Central memory CD8-positive, alpha-beta T cell (primary cell): ENCODE results near the gene BBX.

ENCODE experiments used
- ATAC-seq: fragments of 150-1000 bp; cut with Tn5 transposase; replicated peaks from 2 replicates; pipeline ENCODE4 v1.10.0; 2022; ENCODE audit warnings: mild to moderate bottlenecking, moderate FRiP score, moderate number of reproducible peaks; ENCODE audit not compliant: poor library complexity, severe bottlenecking; ENCODE audit errors: extremely low read depth
- DNase-seq, 2 donors: peaks; one replicate each; pipeline ENCODE4 v3.0.0; 2021; ENCODE audit warnings: low spot score in 2 of 2
- H3K27ac Mint-ChIP-seq: one replicate; pipeline ENCODE4 v1.8.0; 2022; ENCODE audit warnings: low read depth, mild to moderate bottlenecking, moderate library complexity, mixed read lengths
- H3K27me3 Mint-ChIP-seq: one replicate; pipeline ENCODE4 v1.8.0; 2022; ENCODE audit warnings: mixed read lengths
- H3K36me3 Mint-ChIP-seq: one replicate; pipeline ENCODE4 v1.8.0; 2022; ENCODE audit warnings: mild to moderate bottlenecking, moderate library complexity, mixed read lengths; ENCODE audit not compliant: insufficient read depth
- H3K4me1 Mint-ChIP-seq: one replicate; pipeline ENCODE4 v1.8.0; 2022; ENCODE audit warnings: mixed read lengths
- H3K4me3 Mint-ChIP-seq: one replicate; pipeline ENCODE4 v1.8.0; 2022; ENCODE audit warnings: mild to moderate bottlenecking, moderate library complexity, mixed read lengths
- H3K9me3 Mint-ChIP-seq: one replicate; pipeline ENCODE4 v1.8.0; 2022; ENCODE audit warnings: mixed read lengths

Gene BBX

DNA sequence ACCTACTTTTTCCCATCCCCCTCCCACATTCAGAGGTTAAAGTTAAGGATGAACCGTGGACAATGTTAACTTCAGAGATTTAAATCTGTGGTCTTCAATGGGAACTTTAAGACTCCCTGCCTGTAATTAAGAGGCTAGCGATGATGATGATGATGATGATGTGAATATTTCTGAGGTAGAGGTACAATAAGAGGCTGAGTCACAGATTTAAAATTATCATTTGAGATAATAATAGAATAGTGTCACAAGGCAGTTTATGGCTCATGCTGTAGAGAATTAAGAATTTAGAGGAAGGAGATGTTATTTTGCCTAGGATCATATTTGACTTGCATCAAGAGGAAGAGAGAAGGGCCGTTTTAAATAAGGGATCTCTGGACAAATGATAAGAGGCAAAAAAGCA lies 146.2 kb downstream of the BBX start:
- Mint-ChIP-seq H3K9me3 (no peaks in the 10 kb centered on the region), H3K27ac (no peak overlapping the region), H3K4me3 (no peak overlapping the region), H3K27me3 (no peaks in the 10 kb centered on the region), H3K36me3 (peaks cover 12% of the 10 kb centered on the region), H3K4me1 (peaks cover 26% of the 10 kb centered on the region)
- ATAC-seq (no peak), DNase-seq (no peak)

DNA sequence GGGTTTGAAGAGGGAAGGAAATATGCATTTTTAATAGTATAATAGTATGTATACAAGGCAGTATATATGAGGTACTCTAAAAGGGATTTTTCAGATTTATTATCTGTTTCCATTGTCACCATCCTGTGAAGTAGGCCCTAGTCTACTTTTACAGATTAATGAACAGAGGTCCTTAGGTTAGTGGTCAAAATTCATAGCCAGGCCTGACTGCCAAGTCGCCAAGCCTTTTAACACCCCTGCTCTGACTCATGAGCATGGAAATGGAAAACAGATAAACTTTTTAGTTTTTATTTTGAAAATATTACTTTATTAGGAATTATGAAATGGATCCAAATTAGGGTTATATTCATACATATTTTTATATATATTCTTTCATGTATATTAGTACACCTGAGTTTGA lies 146.9 kb downstream of the BBX start:
- no peak for ATAC-seq
- no peak for DNase-seq
- Mint-ChIP-seq H3K9me3 (no peaks in the 10 kb centered on the region), H3K27ac (no peak overlapping the region), H3K4me3 (no peak overlapping the region), H3K36me3 (peaks cover 8% of the 10 kb centered on the region), H3K4me1 (peaks cover 31% of the 10 kb centered on the region), H3K27me3 (no peaks in the 10 kb centered on the region)

DNA sequence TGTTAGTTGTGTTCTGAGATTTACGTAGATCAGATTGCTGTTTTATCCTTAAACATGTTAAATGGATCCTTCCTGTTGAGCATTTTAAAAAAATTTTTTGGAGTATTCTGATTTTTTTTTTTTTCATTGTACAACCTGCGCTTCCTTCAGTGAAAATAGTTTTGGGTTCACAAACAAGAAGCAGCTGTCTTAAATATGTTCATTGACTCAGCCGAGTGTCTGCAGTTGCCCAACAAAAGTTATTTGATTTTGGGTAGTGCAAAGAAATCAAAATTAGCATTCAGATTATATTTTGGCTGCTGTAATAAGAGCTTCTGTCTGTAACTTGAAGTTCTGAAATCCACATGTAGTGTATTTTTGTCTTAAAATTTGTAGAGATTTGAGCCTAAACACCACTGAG lies 148.2 kb downstream of the BBX start:
- ATAC-seq: no peak
- Mint-ChIP-seq H3K27ac (no peak overlapping the region), H3K27me3 (no peaks in the 10 kb centered on the region), H3K9me3 (no peaks in the 10 kb centered on the region), H3K36me3 (peaks cover 6% of the 10 kb centered on the region), H3K4me3 (no peak overlapping the region), H3K4me1 (peaks cover 29% of the 10 kb centered on the region)
- DNase-seq: no peak

DNA sequence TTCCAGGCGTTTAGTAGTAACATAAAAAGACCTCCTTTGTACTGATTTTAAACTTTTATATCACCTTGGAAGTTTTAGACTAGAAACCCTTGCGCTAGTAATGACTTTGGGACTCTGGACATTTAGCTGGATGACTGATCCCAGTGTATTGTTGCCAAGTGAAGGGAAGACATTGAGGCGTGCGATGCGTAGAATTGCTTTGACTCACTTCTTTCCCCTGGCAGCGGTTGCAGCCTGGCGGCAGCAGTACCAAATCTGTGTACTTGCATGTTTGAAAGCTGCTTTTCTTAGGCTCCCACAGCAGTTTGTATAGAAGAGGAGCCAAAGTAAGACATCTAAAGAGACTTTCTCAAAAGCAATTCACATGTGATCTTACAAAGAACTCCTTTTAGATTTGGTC lies 151.6 kb downstream of the BBX start:
- no peak for ATAC-seq
- no peak for DNase-seq
- Mint-ChIP-seq H3K9me3 (no peaks in the 10 kb centered on the region), H3K36me3 (peaks cover 3% of the 10 kb centered on the region), H3K27ac (no peak overlapping the region), H3K4me3 (no peak overlapping the region), H3K4me1 (peaks cover 30% of the 10 kb centered on the region), H3K27me3 (no peaks in the 10 kb centered on the region)

DNA sequence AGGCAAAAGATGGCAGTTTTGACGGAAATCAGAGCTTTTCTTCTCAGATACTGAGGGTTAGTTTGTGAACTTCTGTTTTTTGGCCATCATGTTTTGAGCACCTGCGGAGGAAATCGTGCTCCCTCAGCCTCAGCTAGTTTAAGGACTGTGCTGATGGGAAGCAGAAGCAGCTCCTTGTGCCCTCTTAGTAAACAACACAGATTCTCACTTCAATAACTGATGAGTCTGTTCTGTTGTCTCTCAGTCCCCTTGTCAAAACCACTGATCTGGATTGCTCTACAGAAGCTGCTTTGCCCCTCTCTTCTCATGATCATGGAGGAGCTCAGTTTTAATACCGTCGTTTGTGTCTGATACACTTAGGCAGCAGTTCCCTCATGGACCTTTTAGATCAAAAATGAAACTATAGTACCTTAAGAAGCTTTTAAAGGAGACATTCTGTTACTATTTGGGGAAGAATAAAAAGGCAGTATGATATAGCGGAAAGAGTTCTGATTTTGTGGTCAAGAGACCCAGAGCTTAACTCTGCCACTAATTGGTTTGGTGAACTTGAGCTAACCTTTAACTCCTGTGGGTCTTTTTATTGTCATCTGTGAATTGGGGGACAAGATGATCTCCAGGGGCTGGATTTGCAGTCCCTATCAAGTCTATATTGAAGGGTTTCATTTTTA lies 152.6 kb downstream of the BBX start:
- peaks cover 3% of the 10 kb centered on the region for H3K36me3 Mint-ChIP-seq
- no peak for DNase-seq
- ATAC-seq: no peak
- H3K27me3 Mint-ChIP-seq: no peaks in the 10 kb centered on the region
- H3K27ac Mint-ChIP-seq: no peak overlapping the region
- H3K9me3 Mint-ChIP-seq: no peaks in the 10 kb centered on the region
- H3K4me1 Mint-ChIP-seq: peaks cover 29% of the 10 kb centered on the region
- no peak overlapping the region for H3K4me3 Mint-ChIP-seq

DNA sequence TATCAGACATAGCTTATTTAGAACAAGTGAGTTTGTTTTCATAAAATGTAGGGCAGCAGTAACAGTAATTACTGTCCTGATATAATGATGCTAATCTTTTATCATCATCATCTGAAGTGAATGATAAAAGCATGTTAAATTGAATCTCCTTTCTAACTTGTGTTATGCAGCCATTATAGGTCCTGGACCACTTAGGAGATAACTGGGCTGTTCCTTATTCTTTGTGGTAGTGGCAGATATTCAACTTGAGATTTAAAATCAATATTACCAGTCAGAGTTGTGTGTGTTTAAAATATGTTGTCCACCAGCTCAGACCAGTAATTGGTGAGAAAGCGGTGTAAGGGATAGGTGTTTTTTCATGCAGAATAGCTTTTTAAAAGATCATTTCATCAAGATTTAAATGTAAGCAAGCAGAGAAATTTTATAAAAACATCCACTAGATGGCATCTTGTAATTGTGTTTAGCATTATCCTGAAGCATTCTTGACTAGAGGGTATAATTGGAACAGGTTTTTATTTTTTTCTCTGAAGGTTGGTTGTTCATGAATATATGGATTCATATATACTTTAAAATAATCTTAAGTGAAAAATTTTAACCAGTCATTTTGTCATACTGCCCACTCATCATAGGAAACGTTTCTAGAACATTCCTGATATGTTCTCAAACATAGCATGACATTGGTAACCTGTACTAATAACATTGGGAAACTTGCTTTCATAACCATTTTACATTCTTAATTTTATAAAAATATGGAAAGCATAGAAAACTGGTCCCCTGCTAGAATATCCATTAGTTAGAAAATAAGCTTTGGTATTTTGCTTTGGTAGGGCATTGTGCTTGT lies 153.9 kb downstream of the BBX start:
- Mint-ChIP-seq H3K27me3 (no peaks in the 10 kb centered on the region), H3K4me1 (peaks cover 29% of the 10 kb centered on the region), H3K36me3 (peaks cover 3% of the 10 kb centered on the region), H3K4me3 (no peak overlapping the region), H3K9me3 (no peaks in the 10 kb centered on the region), H3K27ac (no peak overlapping the region)
- ATAC-seq (no peak), DNase-seq (no peak)

DNA sequence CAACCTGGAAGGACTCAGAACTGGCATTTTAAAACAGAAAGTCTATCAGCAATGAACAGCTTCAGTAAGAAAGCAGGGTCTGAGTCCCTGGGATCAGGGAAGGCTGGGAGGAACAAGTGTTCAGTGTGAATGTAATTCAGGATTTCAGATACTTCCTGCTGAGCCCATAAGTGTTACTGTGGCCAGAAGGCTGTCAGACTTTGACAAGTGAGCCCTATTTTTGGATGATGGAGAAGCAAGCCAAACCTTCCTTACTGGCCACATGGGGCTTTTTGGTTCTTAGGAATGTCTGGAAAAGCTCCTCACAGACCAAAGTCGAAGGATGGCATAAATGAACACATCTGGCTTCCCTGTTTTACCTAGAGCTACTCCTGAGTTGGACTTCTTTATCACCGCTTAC lies 157.2 kb downstream of the BBX start:
- Mint-ChIP-seq H3K4me3 (no peak overlapping the region), H3K27me3 (no peaks in the 10 kb centered on the region), H3K36me3 (no peaks in the 10 kb centered on the region), H3K27ac (no peak overlapping the region), H3K4me1 (peaks cover 38% of the 10 kb centered on the region), H3K9me3 (no peaks in the 10 kb centered on the region)
- DNase-seq (no peak), ATAC-seq (no peak)

DNA sequence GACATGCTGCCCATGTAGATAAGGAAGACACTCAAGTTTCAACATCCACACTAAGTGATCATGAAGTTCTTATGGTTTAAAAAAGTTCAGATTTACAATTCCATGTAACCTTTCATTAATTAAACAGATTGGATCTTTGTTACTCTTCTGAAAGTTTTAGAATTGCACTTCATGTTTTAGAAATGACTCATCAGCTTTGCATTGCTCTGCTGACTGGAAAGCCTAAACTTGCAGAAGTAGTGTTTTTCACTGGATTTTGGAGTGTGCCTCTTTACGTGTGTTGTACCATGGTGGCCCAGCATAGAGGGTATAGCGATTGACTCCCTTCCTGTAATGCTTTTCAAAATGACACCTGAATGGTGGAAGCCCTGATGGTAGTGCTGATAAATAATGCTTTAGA lies 157.9 kb downstream of the BBX start:
- ATAC-seq: no peak
- H3K4me1 Mint-ChIP-seq: peaks cover 38% of the 10 kb centered on the region
- no peak overlapping the region for H3K4me3 Mint-ChIP-seq

DNA sequence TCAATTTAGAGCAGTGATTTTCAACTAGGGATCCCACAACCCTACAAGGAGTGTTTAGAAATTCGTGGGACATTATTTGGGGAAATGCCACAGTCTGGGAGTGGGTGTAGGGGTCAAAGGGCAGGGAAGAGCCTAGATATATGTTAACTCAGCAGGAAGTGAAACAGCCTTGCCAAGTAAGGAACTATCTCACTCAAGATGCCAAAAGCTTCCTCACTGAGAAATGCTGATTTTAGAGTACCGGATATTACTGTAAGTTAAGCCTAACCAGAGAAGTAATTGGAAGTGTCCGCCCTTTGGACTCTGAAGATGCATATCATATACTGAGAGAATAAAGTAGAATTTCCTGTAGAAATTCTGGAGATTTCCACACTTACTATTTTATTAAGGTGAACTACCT lies 158.6 kb downstream of the BBX start:
- DNase-seq: no peak
- Mint-ChIP-seq H3K27ac (no peak overlapping the region), H3K27me3 (no peaks in the 10 kb centered on the region), H3K36me3 (no peaks in the 10 kb centered on the region), H3K9me3 (no peaks in the 10 kb centered on the region), H3K4me1 (peaks cover 43% of the 10 kb centered on the region), H3K4me3 (no peak overlapping the region)
- ATAC-seq: no peak

More for the DNA sequence above, 157.9 kb downstream of the BBX start:
- Mint-ChIP-seq H3K9me3 (no peaks in the 10 kb centered on the region), H3K27me3 (no peaks in the 10 kb centered on the region), H3K36me3 (no peaks in the 10 kb centered on the region), H3K27ac (no peak overlapping the region)
- DNase-seq: no peak

DNA sequence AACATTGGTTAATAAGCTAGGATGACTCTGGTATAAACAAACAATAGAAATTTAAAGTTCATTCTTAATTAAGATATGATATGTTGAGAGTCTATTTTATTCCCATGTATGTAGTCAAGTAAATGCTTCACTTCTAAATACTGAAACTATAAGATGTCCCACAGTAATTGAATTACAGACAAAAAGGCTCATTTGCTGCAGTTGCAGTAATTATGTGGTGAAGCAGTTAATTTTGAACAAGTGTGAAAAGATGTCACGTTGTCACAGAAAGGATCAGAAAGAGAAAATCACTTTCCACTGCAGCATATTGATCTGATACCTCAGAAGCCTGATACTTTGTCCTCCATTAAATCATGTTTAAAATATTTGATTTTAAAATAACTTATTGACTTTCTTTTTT lies 159.8 kb downstream of the BBX start:
- H3K9me3 Mint-ChIP-seq: no peaks in the 10 kb centered on the region
- no peak for DNase-seq
- no peaks in the 10 kb centered on the region for H3K27me3 Mint-ChIP-seq
- H3K27ac Mint-ChIP-seq: no peak overlapping the region
- peaks cover 39% of the 10 kb centered on the region for H3K4me1 Mint-ChIP-seq
- no peaks in the 10 kb centered on the region for H3K36me3 Mint-ChIP-seq
- H3K4me3 Mint-ChIP-seq: no peak overlapping the region
- no peak for ATAC-seq

DNA sequence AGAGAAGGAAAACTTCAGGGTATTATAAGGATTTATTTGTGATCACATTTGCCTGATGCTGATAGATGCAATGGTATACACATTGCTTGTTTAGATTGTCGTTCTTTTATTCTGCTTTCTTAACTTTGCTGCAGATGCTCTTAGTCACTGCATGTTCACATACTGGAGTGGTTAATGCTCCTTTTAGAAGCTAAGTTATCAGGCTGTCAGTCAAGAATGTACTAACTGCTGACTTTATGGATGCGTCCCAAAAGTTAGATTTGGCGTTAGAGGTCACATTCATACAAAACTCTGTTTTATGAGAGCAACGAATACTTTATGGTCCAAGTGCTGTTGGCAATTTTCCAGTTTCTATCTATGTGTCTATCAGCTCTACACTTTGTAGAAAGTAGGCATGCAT lies 160.7 kb downstream of the BBX start:
- no peak overlapping the region for H3K4me3 Mint-ChIP-seq
- H3K9me3 Mint-ChIP-seq: no peaks in the 10 kb centered on the region
- peaks cover 44% of the 10 kb centered on the region for H3K4me1 Mint-ChIP-seq
- ATAC-seq (no peak), DNase-seq (no peak)
- H3K27ac Mint-ChIP-seq: no peak overlapping the region
- H3K27me3 Mint-ChIP-seq: no peaks in the 10 kb centered on the region
- no peaks in the 10 kb centered on the region for H3K36me3 Mint-ChIP-seq

DNA sequence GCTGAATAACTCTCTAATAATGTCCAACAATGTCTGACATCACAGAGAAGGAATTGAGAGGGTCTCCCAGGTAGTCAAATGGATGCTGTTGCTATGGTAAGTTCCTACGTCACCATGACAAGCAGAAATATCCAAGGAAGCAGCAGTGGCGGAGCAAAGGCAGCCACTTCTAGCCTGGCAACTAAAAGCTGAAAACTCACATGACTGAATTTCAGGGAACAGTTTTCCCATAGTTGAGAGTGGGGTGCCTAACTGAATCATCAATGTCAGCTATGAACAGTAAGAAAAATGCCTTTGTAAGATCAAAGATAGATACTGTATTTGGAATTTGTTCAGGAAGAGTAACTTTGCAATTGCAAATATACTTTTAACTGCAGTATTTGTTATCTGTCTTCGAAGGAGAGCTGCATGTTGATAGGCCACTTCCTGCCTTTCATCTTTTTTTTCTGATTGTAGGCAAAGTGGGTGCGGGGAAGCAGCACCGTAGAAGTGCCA lies 161.7 kb downstream of the BBX start:
- ATAC-seq: peak; percentile 60
- no peak for DNase-seq
- peaks cover 1% of the 10 kb centered on the region for H3K36me3 Mint-ChIP-seq

DNA sequence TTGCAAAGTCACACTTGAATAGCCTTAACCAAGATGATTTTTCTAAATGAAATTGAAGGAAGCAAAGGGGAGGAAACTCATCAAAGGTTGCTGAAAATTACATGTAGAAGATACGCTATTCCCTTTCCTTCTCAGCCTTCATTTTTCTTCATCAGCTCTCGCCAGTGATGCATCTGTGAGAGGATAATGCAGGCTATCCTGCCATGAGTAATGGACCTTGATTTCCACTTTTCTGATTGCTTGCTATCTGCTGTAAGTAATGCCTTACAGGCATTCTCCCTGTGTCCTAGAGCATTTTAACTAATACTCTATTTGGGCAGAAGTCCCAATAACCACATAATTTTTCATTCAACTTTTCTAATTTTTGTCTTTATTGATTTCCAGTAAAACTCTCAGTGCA lies 162.6 kb downstream of the BBX start:
- peaks cover 1% of the 10 kb centered on the region for H3K36me3 Mint-ChIP-seq
- H3K9me3 Mint-ChIP-seq: no peaks in the 10 kb centered on the region
- no peak overlapping the region for H3K4me3 Mint-ChIP-seq
- H3K27me3 Mint-ChIP-seq: no peaks in the 10 kb centered on the region
- peak overlapping the region; percentile 11 for H3K27ac Mint-ChIP-seq
- ATAC-seq (no peak), DNase-seq (no peak)
- peaks cover 51% of the 10 kb centered on the region for H3K4me1 Mint-ChIP-seq

More for the DNA sequence above, 161.7 kb downstream of the BBX start:
- peaks cover 47% of the 10 kb centered on the region for H3K4me1 Mint-ChIP-seq
- H3K4me3 Mint-ChIP-seq: peak overlapping the region; percentile 17
- no peaks in the 10 kb centered on the region for H3K27me3 Mint-ChIP-seq
- H3K27ac Mint-ChIP-seq: peak overlapping the region; percentile 11
- H3K9me3 Mint-ChIP-seq: no peaks in the 10 kb centered on the region
